Measurements from ENCODE around the gene RALGAPA2. TPM values are rescaled to one million over a fixed set of nuclear protein-coding genes. Genes with fewer than 3 reads are reported as not detected.

RALGAPA2 gene
- total and polyA plus RNA-seq, 2 donors (not counting 3 experiments of a cell fraction or from before 2014, with no cell fraction given), result 10.0 to 46.8 TPM

DNA sequence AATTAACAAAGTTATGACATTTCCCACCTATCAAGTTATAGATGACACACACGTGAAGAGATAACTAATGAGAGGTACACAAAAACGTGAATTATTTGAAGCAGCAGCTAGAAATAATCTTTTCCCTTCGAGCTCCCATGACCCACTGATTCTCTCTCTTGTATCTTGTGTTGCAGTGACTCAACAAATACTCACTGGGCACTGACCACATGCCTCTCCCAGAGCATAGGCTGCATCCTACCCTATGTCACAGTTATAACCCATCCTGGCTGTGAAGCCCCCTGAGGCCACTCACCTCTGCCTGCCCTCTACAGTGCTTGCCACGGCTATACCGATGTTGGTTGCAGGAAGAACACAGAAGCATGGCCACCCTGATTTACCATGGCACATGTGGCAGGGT is 252.7 kb downstream of the RALGAPA2 start:
- no peak overlapping the region for H3K4me3 ChIP-seq (replicated peaks in 1 of 3; ENCODE audit: insufficient read depth in 1 of 3, low read depth in 1 of 3, low read length in 3 of 3)
- H3K9me3 ChIP-seq (replicated peaks; ENCODE audit: control insufficient read depth, insufficient read depth, low read length), result no peaks in the 10 kb centered on the region
- no peak overlapping the region for H3K9ac ChIP-seq (replicated peaks; ENCODE audit: extremely low read depth, insufficient read depth, low read length)
- POLR2A ChIA-PET, result no interaction called here
- H2AFZ ChIP-seq (ENCODE audit: low read depth, low read length), result no peak overlapping the region
- no peaks in the 10 kb centered on the region for H3K4me1 ChIP-seq (ENCODE audit: control insufficient read depth, extremely low read depth, insufficient read depth, low read length)
- H3K27ac ChIP-seq (ENCODE audit: insufficient read depth, low read depth, low read length), result no peak overlapping the region
- H3K9me1 ChIP-seq (replicated peaks; ENCODE audit: control insufficient read depth, extremely low read depth, insufficient read depth, low read length), result no peaks in the 10 kb centered on the region
- H3K36me3 ChIP-seq (ENCODE audit: control insufficient read depth in 2 of 2, extremely low read depth in 1 of 2, insufficient read depth in 2 of 2, low read length in 2 of 2), result peaks cover 0 to 2% of the 10 kb centered on the region in 2 experiments
- H3K27me3 ChIP-seq (ENCODE audit: control insufficient read depth in 2 of 2, insufficient read depth in 2 of 2, low read length in 2 of 2), result no peaks in the 10 kb centered on the region
- DNase-seq (ENCODE audit: low read depth, low spot score) (no peak), FAIRE-seq (no peak)
- intact Hi-C loops (cut with micrococcal nuclease) (no loop called here), dilution Hi-C loops (cut with MboI; ENCODE audit: extremely low pct_ligation_motif_present, low sequenced_read_pairs) (no loop called here)
- H3K79me2 ChIP-seq (ENCODE audit: control insufficient read depth, insufficient read depth, low read length), result no peaks in the 10 kb centered on the region
- H3K4me2 ChIP-seq (ENCODE audit: insufficient read depth, low read length), result no peak overlapping the region
- CTCF ChIA-PET, result interaction anchor here (1.2 kb wide), 1 partner anchor 14 kb away, joined by 3 read pairs; no protein-coding TSS in a partner anchor
- BruUV-seq (replicated peaks), result no TSS peak
- no peaks in the 10 kb centered on the region for H4K20me1 ChIP-seq (replicated peaks; ENCODE audit: control insufficient read depth, extremely low read depth, insufficient read depth, low read length)
- no peak for TF ChIP-seq POLR2A (IDR thresholded peaks at IDR 0.05; ENCODE audit: low read depth, low read length)
- TF ChIP-seq FOS (IDR thresholded peaks at IDR 0.05; ENCODE audit: borderline replicate concordance, insufficient read depth, low read length), result no peak
- no peak for TF ChIP-seq JUN (IDR thresholded peaks at IDR 0.05; ENCODE audit: borderline replicate concordance, insufficient read depth, insufficient read length, low read depth)
- TF ChIP-seq, protein P1, sequence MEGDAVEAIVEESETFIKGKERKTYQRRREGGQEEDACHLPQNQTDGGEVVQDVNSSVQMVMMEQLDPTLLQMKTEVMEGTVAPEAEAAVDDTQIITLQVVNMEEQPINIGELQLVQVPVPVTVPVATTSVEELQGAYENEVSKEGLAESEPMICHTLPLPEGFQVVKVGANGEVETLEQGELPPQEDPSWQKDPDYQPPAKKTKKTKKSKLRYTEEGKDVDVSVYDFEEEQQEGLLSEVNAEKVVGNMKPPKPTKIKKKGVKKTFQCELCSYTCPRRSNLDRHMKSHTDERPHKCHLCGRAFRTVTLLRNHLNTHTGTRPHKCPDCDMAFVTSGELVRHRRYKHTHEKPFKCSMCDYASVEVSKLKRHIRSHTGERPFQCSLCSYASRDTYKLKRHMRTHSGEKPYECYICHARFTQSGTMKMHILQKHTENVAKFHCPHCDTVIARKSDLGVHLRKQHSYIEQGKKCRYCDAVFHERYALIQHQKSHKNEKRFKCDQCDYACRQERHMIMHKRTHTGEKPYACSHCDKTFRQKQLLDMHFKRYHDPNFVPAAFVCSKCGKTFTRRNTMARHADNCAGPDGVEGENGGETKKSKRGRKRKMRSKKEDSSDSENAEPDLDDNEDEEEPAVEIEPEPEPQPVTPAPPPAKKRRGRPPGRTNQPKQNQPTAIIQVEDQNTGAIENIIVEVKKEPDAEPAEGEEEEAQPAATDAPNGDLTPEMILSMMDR (IDR thresholded peaks at IDR 0.05; ENCODE audit: extremely low read depth in 1 of 2, insufficient read depth in 1 of 2, low read depth in 1 of 2, low read length in 2 of 2), result no peak
- no peak for TF ChIP-seq MYC (IDR thresholded peaks at IDR 0.05; ENCODE audit: low read depth, low read length)
- TF ChIP-seq EZH2 (IDR thresholded peaks at IDR 0.05; ENCODE audit: borderline replicate concordance, low read depth, low read length, severe bottlenecking), result no peak
- TF ChIP-seq POLR2AphosphoS5 (IDR thresholded peaks at IDR 0.05; ENCODE audit: insufficient read depth, low read depth, low read length), result no peak
- TF ChIP-seq, protein P2, sequence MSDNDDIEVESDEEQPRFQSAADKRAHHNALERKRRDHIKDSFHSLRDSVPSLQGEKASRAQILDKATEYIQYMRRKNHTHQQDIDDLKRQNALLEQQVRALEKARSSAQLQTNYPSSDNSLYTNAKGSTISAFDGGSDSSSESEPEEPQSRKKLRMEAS (IDR thresholded peaks at IDR 0.05; ENCODE audit: insufficient read depth, insufficient read length), result no peak
- no peak for TF ChIP-seq GATA2 (IDR thresholded peaks at IDR 0.05; ENCODE audit: insufficient read depth, insufficient read length, low read depth, low read length)

All from endothelial cell of umbilical vein (primary cell).